ENCODE results near the gene SLC25A33. TPM values are rescaled to one million over a fixed set of nuclear protein-coding genes. Genes with fewer than 3 reads are reported as not detected.

Gene SLC25A33
- total RNA-seq, 1 donor from 2014 or later = 6.6 TPM

DNA sequence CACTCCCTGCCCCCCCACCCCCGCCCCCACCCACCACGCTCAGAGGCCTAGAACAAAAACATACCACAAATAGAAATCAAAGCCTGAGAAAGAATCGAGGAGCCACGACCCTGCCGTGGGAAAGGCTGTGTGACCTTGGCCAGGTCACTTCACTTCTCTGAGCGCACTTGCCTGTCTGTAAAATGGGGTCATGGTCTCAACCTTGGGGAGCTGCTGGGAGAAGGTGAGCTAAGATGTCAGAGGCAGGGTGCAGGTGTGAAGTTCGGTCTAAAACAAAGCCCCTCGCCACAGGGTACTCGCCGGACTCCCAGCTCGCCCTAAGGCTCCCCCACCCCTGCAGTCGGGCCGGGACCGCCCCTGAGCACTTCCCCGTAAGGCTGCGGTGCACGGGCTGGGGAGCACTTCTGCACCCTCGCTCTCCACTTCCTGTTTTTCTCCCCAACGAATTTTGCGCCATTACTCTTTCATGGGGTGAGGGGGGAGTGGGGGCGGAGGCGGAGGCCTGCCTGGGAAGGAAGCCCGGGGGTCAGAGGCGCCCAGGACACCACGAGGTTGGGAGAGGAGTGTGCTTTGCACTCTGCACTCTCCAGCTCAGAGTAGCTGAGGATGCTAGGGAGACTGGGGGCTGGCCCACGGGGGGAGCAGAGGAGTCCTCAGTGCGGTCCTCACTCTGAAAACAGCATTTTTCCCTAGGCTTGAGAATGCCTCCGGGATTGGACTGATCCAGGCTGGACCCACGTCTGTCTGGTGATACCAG lies 90.4 kb downstream of the SLC25A33 start:
- Mint-ChIP-seq H3K4me3 (ENCODE audit: unreplicated experiment) (no peak overlapping the region), H3K27me3 (ENCODE audit: low read depth) (peaks cover 1% of the 10 kb centered on the region), H3K4me1 (ENCODE audit: low read depth) (peaks cover 3% of the 10 kb centered on the region), H3K36me3 (ENCODE audit: low read depth) (no peaks in the 10 kb centered on the region), H3K27ac (ENCODE audit: unreplicated experiment) (no peak overlapping the region), H3K9me3 (ENCODE audit: low read depth) (no peaks in the 10 kb centered on the region)
- TF ChIP-seq CTCF (IDR thresholded peaks at IDR 0.05) = no peak
- no peak for DNase-seq (ENCODE audit: low spot score)

- no peak for DNase-seq (ENCODE audit: low spot score)
- TF ChIP-seq CTCF (IDR thresholded peaks at IDR 0.05) = no peak
- peaks cover 1% of the 10 kb centered on the region for H3K27me3 Mint-ChIP-seq (ENCODE audit: low read depth)
Measured at GRCh38 chr1:9630331-9631111, 91.3 kb downstream of the SLC25A33 start.

GRCh38 chr1:9631613-9632012 lies 92.3 kb downstream of the SLC25A33 start:
- Mint-ChIP-seq H3K4me3 (ENCODE audit: unreplicated experiment) (no peak overlapping the region), H3K27me3 (ENCODE audit: low read depth) (no peaks in the 10 kb centered on the region), H3K27ac (ENCODE audit: unreplicated experiment) (no peak overlapping the region), H3K9me3 (ENCODE audit: low read depth) (peaks cover 2% of the 10 kb centered on the region), H3K36me3 (ENCODE audit: low read depth) (no peaks in the 10 kb centered on the region), H3K4me1 (ENCODE audit: low read depth) (no peaks in the 10 kb centered on the region)
- no peak for TF ChIP-seq CTCF (IDR thresholded peaks at IDR 0.05)
- DNase-seq (ENCODE audit: low spot score) = no peak

More at GRCh38 chr1:9630331-9631111, 91.3 kb downstream of the SLC25A33 start:
- H3K9me3 Mint-ChIP-seq (ENCODE audit: low read depth) = peaks cover 2% of the 10 kb centered on the region
- no peak overlapping the region for H3K4me3 Mint-ChIP-seq (ENCODE audit: unreplicated experiment)
- H3K4me1 Mint-ChIP-seq (ENCODE audit: low read depth) = peaks cover 3% of the 10 kb centered on the region
- no peaks in the 10 kb centered on the region for H3K36me3 Mint-ChIP-seq (ENCODE audit: low read depth)
- no peak overlapping the region for H3K27ac Mint-ChIP-seq (ENCODE audit: unreplicated experiment)

DNA sequence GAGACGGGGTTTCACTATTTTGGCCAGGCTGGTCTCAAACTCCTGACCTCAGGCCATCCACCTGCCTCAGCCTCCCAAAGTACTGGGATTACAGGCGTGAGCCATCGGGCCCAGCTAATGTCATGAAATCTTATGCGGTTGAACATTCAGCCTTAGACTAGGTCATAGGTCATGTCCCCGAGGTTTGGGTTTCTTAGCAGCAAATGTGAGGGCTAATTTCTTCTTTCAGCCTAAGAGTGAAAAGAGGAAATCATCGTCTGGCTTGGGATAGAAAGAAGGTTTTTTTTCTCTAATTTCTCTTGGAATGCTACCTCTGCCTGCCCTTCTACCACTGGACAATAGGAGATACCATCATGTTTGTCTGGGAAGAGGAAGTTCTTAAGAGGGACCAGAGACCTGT lies 94.2 kb downstream of the SLC25A33 start:
- no peak for TF ChIP-seq CTCF (IDR thresholded peaks at IDR 0.05)
- no peak overlapping the region for H3K4me3 Mint-ChIP-seq (ENCODE audit: unreplicated experiment)

DNA sequence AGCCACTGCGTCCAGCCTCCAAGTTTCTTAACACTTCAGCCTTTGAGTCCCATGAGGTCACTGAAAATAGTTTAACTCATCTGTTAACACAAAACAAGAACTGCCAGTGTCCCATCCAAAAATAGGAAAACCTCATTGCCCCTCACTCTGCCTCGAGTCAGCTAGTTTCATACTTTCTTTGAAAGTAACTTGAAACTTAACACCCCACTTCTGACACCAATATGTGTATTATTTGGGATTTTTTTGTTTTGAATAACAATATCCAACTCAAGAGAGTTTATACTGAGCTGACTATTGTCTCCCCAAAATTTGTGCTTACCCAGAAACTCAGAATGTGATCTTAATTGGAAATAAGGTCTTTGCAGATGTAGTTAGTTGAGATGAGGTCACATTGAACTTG lies 95.3 kb downstream of the SLC25A33 start:
- H3K27ac Mint-ChIP-seq (ENCODE audit: unreplicated experiment) = no peak overlapping the region
- no peak for TF ChIP-seq CTCF (IDR thresholded peaks at IDR 0.05)
- H3K4me3 Mint-ChIP-seq (ENCODE audit: unreplicated experiment) = no peak overlapping the region
- no peaks in the 10 kb centered on the region for H3K27me3 Mint-ChIP-seq (ENCODE audit: low read depth)
- H3K4me1 Mint-ChIP-seq (ENCODE audit: low read depth) = no peaks in the 10 kb centered on the region
- peaks cover 6% of the 10 kb centered on the region for H3K9me3 Mint-ChIP-seq (ENCODE audit: low read depth)
- peaks cover 2% of the 10 kb centered on the region for H3K36me3 Mint-ChIP-seq (ENCODE audit: low read depth)
- DNase-seq (ENCODE audit: low spot score) = no peak

More for the DNA sequence above, 94.2 kb downstream of the SLC25A33 start:
- no peak overlapping the region for H3K27ac Mint-ChIP-seq (ENCODE audit: unreplicated experiment)
- no peaks in the 10 kb centered on the region for H3K27me3 Mint-ChIP-seq (ENCODE audit: low read depth)
- H3K9me3 Mint-ChIP-seq (ENCODE audit: low read depth) = peaks cover 6% of the 10 kb centered on the region
- peaks cover 2% of the 10 kb centered on the region for H3K36me3 Mint-ChIP-seq (ENCODE audit: low read depth)
- no peaks in the 10 kb centered on the region for H3K4me1 Mint-ChIP-seq (ENCODE audit: low read depth)
- no peak for DNase-seq (ENCODE audit: low spot score)
